Pancreas (tissue), 10 donors: ENCODE results near the gene GSN. TPM values are rescaled to one million over a fixed set of nuclear protein-coding genes. Genes with fewer than 3 reads are reported as not detected.

Source experiments
- ATAC-seq, 4 donors: fragments of 200-7000 bp; cut with Tn5 transposase; one replicate each; pipeline versions ENCODE4 v1.8.0 to v1.9.1; 2020; ENCODE audit warnings: mild to moderate bottlenecking in 4 of 4, moderate library complexity in 4 of 4
- DNase-seq, 6 donors: peaks; one replicate each; pipeline ENCODE4 v3.0.0-alpha.2; 2020
- FAIRE-seq: peaks from 2 replicates; lab custom pipeline; 2012; peaks lifted over from hg19 to GRCh38; lab: Jason Lieb, UNC
- H3K27ac ChIP-seq, 4 donors: fragments of 200-600 bp; sonication (generic); 1 replicate in 3 of 4; 2 replicates in 1 of 4; pipeline versions ENCODE4 v1.5.0 to v1.8.0; 2020
- H3K27me3 ChIP-seq, 4 donors: fragments of 200-600 bp; one replicate each; pipeline ENCODE4 v1.8.0; 2021
- H3K36me3 ChIP-seq, 3 donors: fragments of 200-600 bp; sonication (generic) in 1 of 3; one replicate each; pipeline versions ENCODE4 v1.5.0 to v1.8.0; 2020 to 2021
- H3K4me1 ChIP-seq, 3 donors: fragments of 200-600 bp; one replicate each; pipeline ENCODE4 v1.8.0; 2021
- H3K4me3 ChIP-seq, 4 donors: fragments of 200-600 bp; sonication (generic) in 2 of 4; one replicate each; pipeline versions ENCODE4 v1.5.0 to v1.8.0; 2020 to 2021
- H3K9me3 ChIP-seq, 4 donors: fragments of 200-600 bp; one replicate each; pipeline ENCODE4 v1.8.0; 2021
- CTCF ChIP-seq, 4 donors: fragments of 200-600 bp; sonication (generic) in 3 of 4; IDR thresholded peaks; one replicate each; pipeline versions ENCODE4 v1.5.0 to v1.8.0; 2021; ENCODE audit warnings: antibody characterized with exemption in 4 of 4
- WGBS, 2 donors: extraction: QIAGEN DNeasy Blood & Tissue Kit; methylation state at CpG; one replicate each; pipeline ENCODE4 v1.1.7; 2013; 5-methylcytosine and 5-hydroxymethylcytosine counted together
- intact Hi-C, 3 donors: fragments of 100-400 bp; cut with DNase I; formaldehyde crosslinking; loops; one replicate each; pipeline versions ENCODE4 v1.11.1 to v1.14.2; 2022
- polyA plus RNA-seq, 2 donors: library from polyadenylated mRNA; stranded (reverse); fragments of 200-250 nt; gene quantifications; one replicate each; pipeline ENCODE4 v1.2.3, GENCODE V29; 2013
- total RNA-seq, 6 donors: library from RNA; stranded (reverse); fragmentation: NEBNext Ultra II Directional in 4 of 6; extraction: Animal tissue kit (Norgen Biotek cat#: 25700) in 4 of 6; gene quantifications; one replicate each; pipeline versions ENCODE4 v1.2.1 to v1.2.4, GENCODE V29; 2021 to 2023
- donor health status: healthy with polysubstance abuse.
- donor health status: DM: no; HTN: no; CAD: no; lungs with moderate emphysema.
- donor health status: DM: no; HTN: no; CAD: no.
- donor health status: control.
- donor health status: control.
- donor health status: Bipolar disorder and iron deficiency.
- donor health status: DM: yes; HTN: yes; CAD: no.
- donor health status: DM: no; HTN: no; CAD: no.
- donor health status: DM: no; HTN: no; CAD: no.
- donor health status: DM: yes; HTN: yes; CAD: no.

Gene GSN
- total and polyA plus RNA-seq, 8 donors, result 44.0 to 193 (median 132) TPM

GRCh38 chr9:121261107-121261460, 6.9 kb upstream of the GSN start:
- Histone ChIP-seq H3K36me3 (no peaks in the 10 kb centered on the region), H3K9me3 (no peaks in the 10 kb centered on the region), H3K27ac (no peak overlapping the region), H3K4me3 (no peak overlapping the region), H3K4me1 (no peaks in the 10 kb centered on the region), H3K27me3 (no peaks in the 10 kb centered on the region)
- ATAC-seq (peak in 3 of 4 donors; percentile 31 to 50 (median 35)), FAIRE-seq (no peak), DNase-seq (no peak)
- WGBS, 2 donors, result 74 to 75% methylated on average over 4 of the region's 4 CpGs
- TF ChIP-seq CTCF (IDR thresholded peaks at IDR 0.05), result no peak
- intact Hi-C loops, result no loop called here

- Histone ChIP-seq H3K36me3 (no peaks in the 10 kb centered on the region), H3K9me3 (no peaks in the 10 kb centered on the region), H3K27ac (no peak overlapping the region), H3K4me3 (no peak overlapping the region), H3K27me3 (no peaks in the 10 kb centered on the region), H3K4me1 (no peaks in the 10 kb centered on the region)
- intact Hi-C loops, result no loop called here
- FAIRE-seq (no peak), ATAC-seq (no peak), DNase-seq (no peak)
- TF ChIP-seq CTCF (IDR thresholded peaks at IDR 0.05), result no peak
- WGBS, 2 donors, result 79 to 93% methylated on average over 1 of the region's 1 CpG
Measured at GRCh38 chr9:121261755-121262154, 6.2 kb upstream of the GSN start.

- FAIRE-seq, result no peak
- Histone ChIP-seq H3K4me1 (no peaks in the 10 kb centered on the region), H3K36me3 (no peaks in the 10 kb centered on the region), H3K27me3 (no peaks in the 10 kb centered on the region), H3K4me3 (no peak overlapping the region), H3K27ac (no peak overlapping the region), H3K9me3 (no peaks in the 10 kb centered on the region)
- intact Hi-C loops, result no loop called here
- no peak for TF ChIP-seq CTCF (IDR thresholded peaks at IDR 0.05)
- WGBS, 2 donors, result 97 to 100% methylated on average over 1 of the region's 1 CpG
- no peak for ATAC-seq
- no peak for DNase-seq
Measured at GRCh38 chr9:121262423-121262822, 5.5 kb upstream of the GSN start.

GRCh38 chr9:121262953-121263352, 5.0 kb upstream of the GSN start:
- WGBS, 2 donors, result 74 to 77% methylated on average over 5 of the region's 5 CpGs
- TF ChIP-seq CTCF (IDR thresholded peaks at IDR 0.05), result no peak
- Histone ChIP-seq H3K4me3 (no peak overlapping the region), H3K4me1 (no peaks in the 10 kb centered on the region), H3K9me3 (no peaks in the 10 kb centered on the region), H3K36me3 (no peaks in the 10 kb centered on the region), H3K27me3 (no peaks in the 10 kb centered on the region), H3K27ac (no peak overlapping the region)
- FAIRE-seq (no peak), ATAC-seq (no peak), DNase-seq (no peak)
- intact Hi-C loops, result no loop called here

- 80 to 82% methylated on average over 3 of the region's 3 CpGs for WGBS, 2 donors
- no peak for TF ChIP-seq CTCF (IDR thresholded peaks at IDR 0.05)
- Histone ChIP-seq H3K27me3 (no peaks in the 10 kb centered on the region), H3K27ac (no peak overlapping the region), H3K4me1 (peaks cover 0 to 4% (median 0%) of the 10 kb centered on the region in 3 donors), H3K36me3 (no peaks in the 10 kb centered on the region), H3K4me3 (no peak overlapping the region), H3K9me3 (no peaks in the 10 kb centered on the region)
- ATAC-seq (no peak), FAIRE-seq (no peak), DNase-seq (no peak)
- intact Hi-C loops, result no loop called here
Measured at GRCh38 chr9:121266356-121266755, 1.6 kb upstream of the GSN start.
